Hepatocyte (in vitro differentiated cells): ENCODE data around the gene ROPN1. TPM values are rescaled to one million over a fixed set of nuclear protein-coding genes. Genes with fewer than 3 reads are reported as not detected.
A peak's percentile ranks its signal among the peaks of the same experiment; 100 is the strongest.

Source experiments
- DNase-seq: peaks from one replicate; pipeline ENCODE4 v3.0.0-alpha.2; 2016; ENCODE audit warnings: low spot score
- H2AFZ ChIP-seq: fragments of 200-600 bp; sonication (generic); 2 replicates; pipeline ENCODE4 v1.6.0; 2016; ENCODE audit warnings: antibody characterized with exemption, mild to moderate bottlenecking
- H3K27ac ChIP-seq: fragments of 200-600 bp; sonication (generic); 2 replicates; pipeline ENCODE4 v1.5.1; 2016; ENCODE audit warnings: mild to moderate bottlenecking
- H3K27me3 ChIP-seq: fragments of 200-600 bp; sonication (generic); 2 replicates; pipeline ENCODE4 v1.6.1; 2016
- H3K36me3 ChIP-seq: fragments of 200-600 bp; sonication (generic); replicated peaks from 2 replicates; pipeline ENCODE4 v1.5.1; 2016; ENCODE audit warnings: low read depth; ENCODE audit not compliant: insufficient read depth
- H3K4me1 ChIP-seq: fragments of 200-600 bp; sonication (generic); 2 replicates; pipeline ENCODE4 v1.5.1; 2016; ENCODE audit warnings: mild to moderate bottlenecking, moderate library complexity; ENCODE audit not compliant: insufficient read depth
- H3K4me2 ChIP-seq: fragments of 200-600 bp; sonication (generic); 2 replicates; pipeline ENCODE4 v1.6.0; 2016
- H3K4me3 ChIP-seq: fragments of 200-600 bp; sonication (generic); 2 replicates; pipeline ENCODE4 v1.5.1; 2016; ENCODE audit warnings: mild to moderate bottlenecking
- H3K79me2 ChIP-seq: fragments of 200-600 bp; sonication (generic); 2 replicates; pipeline ENCODE4 v1.6.0; 2017; ENCODE audit warnings: mild to moderate bottlenecking
- H3K9me2 ChIP-seq: fragments of 200-600 bp; sonication (generic); replicated peaks from 2 replicates; pipeline ENCODE4 v1.6.0; 2017; ENCODE audit warnings: mild to moderate bottlenecking; ENCODE audit not compliant: insufficient read depth
- H3K9me3 ChIP-seq: fragments of 200-600 bp; sonication (generic); 2 replicates; pipeline ENCODE4 v1.5.1; 2016; ENCODE audit warnings: low read depth, mild to moderate bottlenecking
- H4K20me1 ChIP-seq: fragments of 200-600 bp; sonication (generic); 2 replicates; pipeline ENCODE4 v1.6.0; 2016; ENCODE audit warnings: mild to moderate bottlenecking; ENCODE audit not compliant: insufficient read depth, poor library complexity, severe bottlenecking
- EZH2 ChIP-seq: fragments of 200-600 bp; sonication (generic); IDR thresholded peaks from 2 replicates; pipeline ENCODE4 v1.6.1; 2016; ENCODE audit warnings: antibody characterized with exemption, mild to moderate bottlenecking, borderline replicate concordance
- EZH2phosphoT487 ChIP-seq: fragments of 200-600 bp; sonication (generic); IDR thresholded peaks from one replicate; pipeline ENCODE4 v1.6.1; 2018; ENCODE audit warnings: antibody characterized with exemption, mild to moderate bottlenecking, low read depth, moderate library complexity; ENCODE audit not compliant: unreplicated experiment, severe bottlenecking
- WGBS: methylation state at CpG from one replicate; pipeline ENCODE4 v1.1.6; 2016; ENCODE audit warnings: low lambda C conversion rate; ENCODE audit errors: missing lambda C conversion rate; 5-methylcytosine and 5-hydroxymethylcytosine counted together
- polyA plus RNA-seq: library from polyadenylated mRNA; unstranded; fragments of >200 nt; fragmentation: Nextera tagmentation; extraction: Ambion mirVana; gene quantifications from 2 replicates; pipeline ENCODE4 v1.2.1, GENCODE V29; 2016
- total RNA-seq: library from RNA; depleted of rRNA; stranded (reverse); fragments of >200 nt; gene quantifications from 2 replicates; pipeline ENCODE4 v1.2.3, GENCODE V29; 2014
- TF ChIP-seq, protein P1 (sequence below): fragments of 200-600 bp; sonication (generic); IDR thresholded peaks from 2 replicates; pipeline ENCODE4 v1.5.1; 2016; ENCODE audit warnings: antibody characterized with exemption, mild to moderate bottlenecking; ENCODE audit not compliant: poor library complexity

The ROPN1 gene
- total and polyA plus RNA-seq, 2 experiments from 2014 or later = not detected

DNA sequence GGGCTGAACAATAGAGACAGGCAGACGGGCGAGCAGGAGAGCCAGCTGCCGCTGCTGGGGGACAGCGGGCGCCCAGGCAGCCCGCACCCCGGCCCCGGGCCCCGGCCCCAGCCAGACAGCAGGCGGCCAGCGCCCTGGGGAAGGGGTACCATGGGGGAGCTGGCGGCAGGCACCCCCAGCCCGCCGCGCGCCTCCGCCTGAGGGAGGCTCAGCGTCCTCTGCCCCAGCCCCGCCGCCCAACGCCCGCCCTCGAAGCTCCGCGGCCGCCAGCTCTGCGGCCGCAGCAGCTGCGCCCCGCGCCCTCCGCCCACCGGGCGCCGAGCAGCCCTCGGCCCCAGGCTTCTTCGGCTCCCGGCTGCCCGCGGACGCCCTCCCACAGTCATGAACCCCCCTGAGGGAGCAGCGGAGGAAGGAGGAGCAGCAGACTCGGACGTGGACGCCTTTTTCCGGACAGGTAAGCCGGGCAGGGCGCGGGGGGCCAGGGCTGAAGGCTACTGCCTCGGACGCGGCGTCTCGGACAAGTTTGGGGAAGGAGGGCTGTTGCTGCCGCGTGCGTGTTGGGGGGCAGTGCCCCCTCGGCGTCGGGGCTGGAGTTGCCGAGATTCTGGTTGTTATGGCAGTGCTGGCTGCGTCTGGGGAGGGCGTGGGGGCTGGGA lies 41.6 kb upstream of the ROPN1 start, which contains the start of gene KALRN:
KALRN (plus strand) TSS at position 10 of the 656 bp plus-strand sequence.
- no peaks in the 10 kb centered on the region for H3K36me3 ChIP-seq
- under 1% methylated on average over 31 of the region's 63 CpGs for WGBS
- H3K27me3 ChIP-seq = peaks cover 12% of the 10 kb centered on the region
- H3K4me3 ChIP-seq = peak within 1 kb of the TSS; percentile 95
- no peaks in the 10 kb centered on the region for H4K20me1 ChIP-seq
- no peaks in the 10 kb centered on the region for H3K4me1 ChIP-seq
- peak within 1 kb of the TSS; percentile 94 for H2AFZ ChIP-seq
- peak within 1 kb of the TSS; percentile 98 for H3K4me2 ChIP-seq
- H3K27ac ChIP-seq = peak within 1 kb of the TSS; percentile 90
- H3K9me2 ChIP-seq = no peaks in the 10 kb centered on the region
- peaks cover 13% of the 10 kb centered on the region for H3K79me2 ChIP-seq
- peak; percentile 56 for DNase-seq
- no peak for TF ChIP-seq EZH2phosphoT487
- TF ChIP-seq, protein P1, sequence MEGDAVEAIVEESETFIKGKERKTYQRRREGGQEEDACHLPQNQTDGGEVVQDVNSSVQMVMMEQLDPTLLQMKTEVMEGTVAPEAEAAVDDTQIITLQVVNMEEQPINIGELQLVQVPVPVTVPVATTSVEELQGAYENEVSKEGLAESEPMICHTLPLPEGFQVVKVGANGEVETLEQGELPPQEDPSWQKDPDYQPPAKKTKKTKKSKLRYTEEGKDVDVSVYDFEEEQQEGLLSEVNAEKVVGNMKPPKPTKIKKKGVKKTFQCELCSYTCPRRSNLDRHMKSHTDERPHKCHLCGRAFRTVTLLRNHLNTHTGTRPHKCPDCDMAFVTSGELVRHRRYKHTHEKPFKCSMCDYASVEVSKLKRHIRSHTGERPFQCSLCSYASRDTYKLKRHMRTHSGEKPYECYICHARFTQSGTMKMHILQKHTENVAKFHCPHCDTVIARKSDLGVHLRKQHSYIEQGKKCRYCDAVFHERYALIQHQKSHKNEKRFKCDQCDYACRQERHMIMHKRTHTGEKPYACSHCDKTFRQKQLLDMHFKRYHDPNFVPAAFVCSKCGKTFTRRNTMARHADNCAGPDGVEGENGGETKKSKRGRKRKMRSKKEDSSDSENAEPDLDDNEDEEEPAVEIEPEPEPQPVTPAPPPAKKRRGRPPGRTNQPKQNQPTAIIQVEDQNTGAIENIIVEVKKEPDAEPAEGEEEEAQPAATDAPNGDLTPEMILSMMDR = peak; percentile 13
- no peaks in the 10 kb centered on the region for H3K9me3 ChIP-seq

DNA sequence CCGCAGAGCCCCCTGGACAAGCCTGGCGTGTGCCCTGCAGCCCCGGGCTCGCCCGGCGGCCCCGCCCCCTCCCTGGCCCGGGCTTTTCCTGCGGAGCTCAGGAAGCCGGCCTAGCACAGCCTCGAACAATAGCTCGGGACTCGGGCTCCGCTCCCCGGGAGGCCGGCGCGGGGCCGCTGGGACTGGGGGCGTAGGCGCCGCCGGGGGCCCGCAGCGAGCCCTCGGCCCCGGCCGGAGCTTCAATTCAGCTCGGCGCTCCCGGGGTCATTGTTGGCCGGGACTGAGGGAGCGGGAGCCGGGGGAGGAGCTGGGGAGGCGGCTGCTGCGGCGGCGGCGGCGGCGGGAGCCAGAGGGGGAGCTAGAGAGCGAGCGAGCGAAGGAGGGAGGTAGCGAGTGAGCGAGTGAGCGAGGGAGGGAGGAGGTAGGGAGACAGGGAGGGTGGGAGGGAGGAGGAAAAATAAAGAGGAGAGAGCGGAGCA lies 41.0 kb upstream of the ROPN1 start:
- Histone ChIP-seq H3K4me1 (no peaks in the 10 kb centered on the region), H3K9me2 (no peaks in the 10 kb centered on the region), H4K20me1 (no peaks in the 10 kb centered on the region), H3K4me3 (peak overlapping the region; percentile 95), H3K27me3 (peaks cover 17% of the 10 kb centered on the region), H3K9me3 (no peaks in the 10 kb centered on the region), H3K4me2 (peak overlapping the region; percentile 98), H3K36me3 (no peaks in the 10 kb centered on the region), H2AFZ (peak overlapping the region; percentile 94), H3K79me2 (peaks cover 13% of the 10 kb centered on the region), H3K27ac (peak overlapping the region; percentile 90)
- DNase-seq = peak; percentile 94
- TF ChIP-seq, protein P1 = peak; percentile 75
- TF ChIP-seq EZH2phosphoT487 = no peak
- TF ChIP-seq EZH2 = no peak
- WGBS = 0% methylated on average over 9 of the region's 48 CpGs

DNA sequence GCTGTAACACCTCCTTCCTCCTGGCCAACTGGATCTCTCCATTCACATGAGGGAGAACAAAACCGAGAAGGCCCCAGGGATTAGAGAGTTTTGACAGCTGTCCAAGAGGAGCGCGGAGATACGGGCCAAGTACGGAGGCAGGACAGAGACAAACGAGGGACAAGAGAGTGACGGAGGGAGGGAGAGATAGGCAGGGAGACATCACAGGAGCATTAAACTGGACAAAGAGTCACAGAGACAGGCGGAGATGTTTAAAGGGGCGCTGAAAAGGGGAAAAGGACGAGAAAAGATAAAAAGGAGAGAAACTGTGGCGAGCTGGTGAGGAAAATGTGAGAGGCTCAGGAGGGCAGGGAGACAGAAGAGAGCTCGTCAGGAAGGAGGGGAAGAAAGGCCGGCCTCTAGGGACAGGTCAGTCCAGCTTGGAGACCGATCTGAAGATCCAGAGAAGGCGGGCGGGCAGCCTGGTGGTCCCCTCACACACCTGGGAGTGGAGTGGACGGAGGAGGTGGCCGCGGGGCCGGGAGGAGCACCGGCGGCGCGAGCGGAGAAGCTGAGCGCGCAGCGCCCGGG lies 40.5 kb upstream of the ROPN1 start:
- H3K79me2 ChIP-seq = peaks cover 13% of the 10 kb centered on the region
- H3K36me3 ChIP-seq = no peaks in the 10 kb centered on the region
- TF ChIP-seq EZH2 = no peak
- TF ChIP-seq, protein P1 = no peak
- TF ChIP-seq EZH2phosphoT487 = no peak
- WGBS = 6% methylated on average over 18 of the region's 29 CpGs
- H3K27me3 ChIP-seq = peaks cover 22% of the 10 kb centered on the region
- peak overlapping the region; percentile 90 for H3K27ac ChIP-seq
- peak overlapping the region; percentile 98 for H3K4me2 ChIP-seq
- peak overlapping the region; percentile 94 for H2AFZ ChIP-seq
- H3K9me2 ChIP-seq = no peaks in the 10 kb centered on the region
- H3K4me3 ChIP-seq = peak overlapping the region; percentile 95
- no peaks in the 10 kb centered on the region for H3K9me3 ChIP-seq
- peak; percentile 17 for DNase-seq
- no peaks in the 10 kb centered on the region for H3K4me1 ChIP-seq
- H4K20me1 ChIP-seq = no peaks in the 10 kb centered on the region
